Articular chondrocyte of knee joint (primary cell): Measurements from ENCODE around the gene TREX2. TPM values are rescaled to one million over a fixed set of nuclear protein-coding genes. Genes with fewer than 3 reads are reported as not detected.

Experiments
- small RNA-seq: library from RNA; depleted of rRNA; stranded (forward); fragments of <200 nt; gene quantifications from one replicate; pipeline ENCODE3, GENCODE V24; 2012
- total RNA-seq: library from RNA; depleted of rRNA; stranded (reverse); fragments of >200 nt; gene quantifications from 2 replicates; pipeline ENCODE4 v1.2.3, GENCODE V29; 2012

TREX2 gene, protein sequence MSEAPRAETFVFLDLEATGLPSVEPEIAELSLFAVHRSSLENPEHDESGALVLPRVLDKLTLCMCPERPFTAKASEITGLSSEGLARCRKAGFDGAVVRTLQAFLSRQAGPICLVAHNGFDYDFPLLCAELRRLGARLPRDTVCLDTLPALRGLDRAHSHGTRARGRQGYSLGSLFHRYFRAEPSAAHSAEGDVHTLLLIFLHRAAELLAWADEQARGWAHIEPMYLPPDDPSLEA
- 0.54 and 1.3 TPM in 2 replicates for total RNA-seq

DNA sequence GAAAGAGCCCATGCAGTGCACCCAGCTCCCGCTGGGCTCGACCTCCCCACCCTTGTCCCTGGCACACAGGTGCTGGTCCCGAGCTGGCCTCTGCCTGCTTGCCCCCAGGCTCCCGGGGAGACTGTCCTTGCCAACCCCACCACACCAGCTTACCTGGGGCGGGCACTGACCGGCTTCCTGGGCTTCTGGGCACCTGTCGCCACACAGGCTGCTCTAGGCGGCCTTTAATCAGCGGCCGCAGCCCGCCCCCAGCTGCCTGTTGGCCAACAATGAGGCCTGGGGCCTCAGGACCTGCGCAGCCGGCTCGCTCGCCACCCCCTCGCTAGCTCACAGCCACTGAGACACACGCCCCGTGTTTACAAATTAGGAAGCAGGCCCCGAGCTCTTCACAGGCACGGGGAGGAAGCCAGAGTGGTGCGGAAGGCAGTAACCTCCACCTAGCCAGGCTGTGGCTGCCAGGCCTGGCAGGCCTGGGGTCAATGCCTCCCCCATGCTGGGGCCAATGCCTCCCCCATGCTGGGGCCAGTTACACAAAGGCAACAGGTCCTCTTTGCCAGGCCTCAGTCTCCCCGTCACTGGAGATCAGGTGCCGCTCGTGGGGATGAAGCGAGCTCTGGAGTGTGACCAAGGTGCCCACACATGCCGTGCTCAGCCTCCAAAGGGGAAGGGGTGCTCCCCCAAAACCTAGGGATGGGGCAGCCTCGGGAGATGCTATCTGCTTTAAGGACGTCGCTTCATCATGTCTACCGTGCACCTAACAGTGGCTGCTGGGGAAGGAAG, at the start of gene TREX2:
TREX2 (minus strand) TSS at position 201 of the 780 bp plus-strand sequence. CDS start 626 bp downstream, outside the sequence.

GRCh38 chrX:153494541-153495361, 48.9 kb upstream of the TREX2 start, which contains the start of gene BGN:
Gene BGN, plus strand, starts transcription at chrX:153494980. Its CDS starts 9,652 bp downstream, at chrX:153504632.

DNA sequence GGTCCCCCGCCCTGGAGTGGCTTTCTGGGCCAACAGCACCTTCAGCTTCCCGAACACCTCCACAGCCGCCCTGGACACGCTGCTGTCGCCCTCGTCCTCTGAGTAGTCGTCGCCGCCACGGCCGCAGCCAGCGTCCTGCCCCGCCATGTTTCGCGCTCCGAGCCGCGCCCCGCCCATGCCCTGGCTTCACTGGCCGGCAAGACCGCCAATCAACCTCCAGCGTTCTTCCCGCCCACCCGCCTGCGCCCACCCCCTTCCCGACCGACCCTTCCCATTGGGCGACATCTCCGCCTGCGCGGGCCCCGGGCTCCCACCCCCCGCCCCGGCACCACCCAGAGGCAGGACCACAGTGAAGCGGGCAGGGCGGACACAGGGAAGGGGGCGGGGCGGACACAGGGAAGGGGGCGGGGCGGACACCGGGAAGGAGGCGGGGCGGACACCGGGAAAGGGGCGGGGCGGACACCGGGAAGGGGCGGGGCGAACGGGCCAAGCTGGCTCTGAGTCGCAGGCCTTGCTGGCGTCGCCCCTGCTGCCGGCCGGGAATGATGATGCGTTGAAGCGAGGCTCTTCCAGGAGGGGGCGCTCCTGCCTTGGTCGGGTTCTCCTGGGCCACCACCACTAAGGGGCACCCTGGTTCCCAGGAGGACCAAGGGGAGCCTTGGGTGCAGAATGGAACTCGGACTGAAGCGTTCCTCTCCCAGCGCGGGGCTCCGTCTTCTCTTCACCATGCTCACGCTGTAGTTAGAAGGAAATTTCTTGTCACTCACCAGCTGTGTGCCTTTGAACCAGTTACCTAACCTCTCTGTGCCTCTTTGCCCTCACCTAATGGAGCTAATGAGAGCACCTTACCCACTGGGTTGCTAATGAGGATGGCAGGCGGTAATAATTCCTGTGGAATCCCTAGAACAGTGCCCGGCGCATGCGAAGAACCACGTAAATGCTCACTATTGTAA, 24.8 kb upstream of the TREX2 start, which contains the start of gene HAUS7:
HAUS7 (minus strand) TSS at position 166 of the 953 bp plus-strand sequence; CDS start at position 147, 19 bp downstream.

GRCh38 chrX:153411255-153411987, 34.4 kb downstream of the TREX2 start, which contains the start of gene ZFP92:
Gene ZFP92, plus strand, starts transcription at chrX:153411472. Its CDS starts 6,851 bp downstream, at chrX:153418323.

DNA sequence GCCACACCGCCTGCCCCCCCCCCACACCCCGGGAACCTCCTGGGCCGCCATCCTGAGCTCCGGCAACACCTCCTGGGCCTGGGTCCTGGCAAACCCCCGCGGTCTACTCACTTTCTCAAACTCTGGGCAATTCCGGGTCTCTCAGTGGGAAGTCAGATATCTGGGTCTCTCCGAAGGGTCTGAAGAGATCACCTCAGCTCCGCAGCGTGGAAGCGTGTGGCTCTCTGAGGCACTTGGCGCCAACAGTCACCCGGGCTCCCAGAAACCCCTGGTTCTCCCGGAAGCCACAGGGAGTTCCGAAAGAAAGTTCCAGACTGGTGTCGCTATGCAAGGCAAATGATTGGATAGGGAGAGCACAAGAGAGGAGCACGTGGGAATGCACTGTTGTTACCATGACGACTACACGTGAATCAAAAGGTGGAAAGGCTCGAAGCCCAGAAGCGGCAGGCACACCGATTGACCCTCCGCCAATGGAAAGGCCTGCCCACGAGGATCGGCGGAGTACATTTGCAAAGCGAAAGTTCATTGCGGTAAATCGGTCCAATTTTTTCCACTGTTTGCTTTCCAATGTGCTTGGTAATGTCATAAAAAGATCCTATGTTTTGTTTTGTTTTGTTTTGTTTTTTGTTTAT, 44.6 kb downstream of the TREX2 start, which contains the start of gene PNMA6E:
PNMA6E (minus strand) TSS at position 218 of the 632 bp plus-strand sequence. CDS start 2,501 bp downstream, outside the sequence.

Small RNA genes lying within 50 kb of the gene (small RNA-seq; reads per million reads assigned to genes)
- gene RN7SL667P, result not detected

Other genes starting within 250 kb of the TREX2 start
- gene PNMA6F, start 124.3 kb downstream of the TREX2 start, total RNA-seq, result not detected in 2 replicates
- 10.2 and 10.7 TPM in 2 replicates for gene ZNF275, start 111.9 kb downstream of the TREX2 start, total RNA-seq
- gene PNMA6E, start 44.7 kb downstream of the TREX2 start, total RNA-seq, result not detected in 2 replicates
- 0.13 and 0.22 TPM in 2 replicates for gene ZFP92, start 34.6 kb downstream of the TREX2 start, total RNA-seq
- 11.0 and 13.7 TPM in 2 replicates for gene HAUS7, start 24.5 kb upstream of the TREX2 start, total RNA-seq
- gene BGN, start 48.9 kb upstream of the TREX2 start, total RNA-seq, result 116 and 154 TPM in 2 replicates
- gene ATP2B3, start 71.6 kb upstream of the TREX2 start, total RNA-seq, result under 0.01 and 0.32 TPM in 2 replicates
- 18.2 and 23.9 TPM in 2 replicates for gene CCNQ, start 153.1 kb upstream of the TREX2 start, total RNA-seq
- not detected in 2 replicates for gene DUSP9, start 201.1 kb upstream of the TREX2 start, total RNA-seq
- 0.39 and 0.65 TPM in 2 replicates for gene PNCK, start 227.8 kb upstream of the TREX2 start, total RNA-seq
- 14.9 and 22.5 TPM in 2 replicates for gene SLC6A8, start 241.9 kb upstream of the TREX2 start, total RNA-seq